BJ (cell line): Measurements from ENCODE around the gene RTN4RL2. TPM values are rescaled to one million over a fixed set of nuclear protein-coding genes. Genes with fewer than 3 reads are reported as not detected.

Source experiments
- CTCF ChIA-PET: fragments of 350-600 bp; formaldehyde crosslinking; extraction: SDS; loops from one replicate; lab custom pipeline; 2021; ENCODE audit warnings: antibody characterized with exemption, inconsistent platforms; lab: Yijun Ruan, JAX
- POLR2A ChIA-PET: fragments of 300-600 bp; sonication (Branson Sonifier 250); formaldehyde crosslinking; extraction: SDS; loops from one replicate; lab custom pipeline; 2021; ENCODE audit warnings: antibody characterized with exemption; lab: Charles Lee
- DNase-seq: peaks from one replicate; pipeline ENCODE4 v3.0.0-alpha.2; 2011; ENCODE audit warnings: low read depth
- H3K27me3 ChIP-seq: 2 replicates; pipeline ENCODE4 v1.6.0; 2011; ENCODE audit warnings: low read length; ENCODE audit not compliant: control insufficient read depth, insufficient read depth
- H3K36me3 ChIP-seq: 2 replicates; pipeline ENCODE4 v1.5.1; 2011; ENCODE audit warnings: low read length; ENCODE audit not compliant: control insufficient read depth, insufficient read depth
- H3K4me3 ChIP-seq: 2 replicates; pipeline ENCODE4 v1.5.1; 2011; ENCODE audit warnings: low read depth, mild to moderate bottlenecking, control low read depth, low read length
- polyA plus RNA-seq: library from polyadenylated mRNA; depleted of rRNA; stranded (reverse); fragments of >200 nt; gene quantifications from 2 replicates; pipeline ENCODE4 v1.2.3, GENCODE V29; 2011
- TF ChIP-seq, protein P1 (sequence below): IDR thresholded peaks from 2 replicates; pipeline ENCODE4 v1.5.1; 2011; ENCODE audit warnings: low read depth, mild to moderate bottlenecking, control low read depth, inconsistent platforms, low read length, moderate library complexity; ENCODE audit not compliant: insufficient read depth

RTN4RL2 gene
- polyA plus RNA-seq, 1 experiment = 0.43 TPM

DNA sequence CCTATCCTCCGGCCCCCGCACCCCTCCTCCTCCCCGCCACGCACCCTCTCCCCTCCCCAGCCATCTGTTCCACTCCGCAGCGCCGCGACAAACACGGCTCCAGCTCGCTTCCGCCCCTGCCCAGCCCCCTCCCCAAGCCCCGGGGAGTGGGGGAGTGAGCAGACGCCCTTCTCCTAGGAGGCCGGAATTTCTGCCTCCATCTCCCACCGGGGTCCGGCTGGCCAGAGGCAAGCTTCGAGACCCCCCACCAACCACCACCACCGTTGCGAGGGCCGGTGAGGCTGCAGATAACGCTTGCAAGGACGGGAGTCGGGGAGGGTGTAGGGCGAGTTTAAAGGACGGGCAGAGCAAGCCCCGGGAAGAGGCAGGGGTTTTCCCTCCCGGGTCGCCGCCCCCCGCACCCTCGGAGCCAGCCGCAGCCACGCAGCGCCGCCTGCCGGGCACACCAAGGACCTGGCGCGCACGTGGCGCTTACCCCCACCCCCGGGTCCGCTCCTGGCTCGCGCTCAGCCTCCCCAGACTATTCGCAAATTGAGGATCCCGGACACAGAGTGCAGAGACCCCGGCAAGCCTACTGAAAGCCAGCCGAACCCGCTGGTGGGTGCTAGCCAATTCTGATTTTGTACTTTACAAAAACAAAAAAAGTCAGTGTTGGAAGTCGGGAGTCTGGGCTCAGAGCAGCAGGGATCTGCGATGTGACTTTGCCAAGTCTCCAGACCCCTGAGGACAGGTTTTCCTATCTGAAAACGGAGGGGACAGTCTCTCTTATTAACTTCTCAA is 22.6 kb downstream of the RTN4RL2 start:
- peaks cover 2% of the 10 kb centered on the region; the same call in 1 of the 2 replicates for H3K36me3 ChIP-seq
- POLR2A ChIA-PET = no interaction called here
- H3K27me3 ChIP-seq = peaks cover 10% of the 10 kb centered on the region
- H3K4me3 ChIP-seq = peak overlapping the region; percentile 26
- CTCF ChIA-PET = interaction anchor here (0.8 to 10.3 kb wide), 14 partner anchors 9 to 213 kb away, joined by 3 to 188 read pairs (median 6); partner anchors contain the start of genes RTN4RL2, SLC43A1 and UBE2L6
- TF ChIP-seq, protein P1, sequence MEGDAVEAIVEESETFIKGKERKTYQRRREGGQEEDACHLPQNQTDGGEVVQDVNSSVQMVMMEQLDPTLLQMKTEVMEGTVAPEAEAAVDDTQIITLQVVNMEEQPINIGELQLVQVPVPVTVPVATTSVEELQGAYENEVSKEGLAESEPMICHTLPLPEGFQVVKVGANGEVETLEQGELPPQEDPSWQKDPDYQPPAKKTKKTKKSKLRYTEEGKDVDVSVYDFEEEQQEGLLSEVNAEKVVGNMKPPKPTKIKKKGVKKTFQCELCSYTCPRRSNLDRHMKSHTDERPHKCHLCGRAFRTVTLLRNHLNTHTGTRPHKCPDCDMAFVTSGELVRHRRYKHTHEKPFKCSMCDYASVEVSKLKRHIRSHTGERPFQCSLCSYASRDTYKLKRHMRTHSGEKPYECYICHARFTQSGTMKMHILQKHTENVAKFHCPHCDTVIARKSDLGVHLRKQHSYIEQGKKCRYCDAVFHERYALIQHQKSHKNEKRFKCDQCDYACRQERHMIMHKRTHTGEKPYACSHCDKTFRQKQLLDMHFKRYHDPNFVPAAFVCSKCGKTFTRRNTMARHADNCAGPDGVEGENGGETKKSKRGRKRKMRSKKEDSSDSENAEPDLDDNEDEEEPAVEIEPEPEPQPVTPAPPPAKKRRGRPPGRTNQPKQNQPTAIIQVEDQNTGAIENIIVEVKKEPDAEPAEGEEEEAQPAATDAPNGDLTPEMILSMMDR = peak; percentile 56
- no peak for DNase-seq

DNA sequence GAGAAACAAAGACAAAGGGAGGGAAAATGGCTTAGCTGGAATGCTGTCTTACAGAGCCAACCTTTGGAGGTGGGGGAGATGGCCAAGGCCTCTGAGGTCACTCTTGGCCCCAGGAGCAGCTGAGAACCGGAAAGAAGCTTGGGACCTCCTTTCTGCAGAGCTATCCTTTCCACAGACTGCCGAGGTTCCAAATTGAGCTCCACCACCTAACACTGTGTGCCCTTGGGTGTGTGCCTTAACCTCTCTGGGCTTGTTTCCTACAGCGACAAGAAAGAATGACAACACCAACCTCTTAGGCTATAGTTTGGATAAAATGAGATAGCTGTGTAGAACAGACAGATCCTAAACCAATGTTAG is 23.2 kb downstream of the RTN4RL2 start:
- Histone ChIP-seq H3K27me3 (peaks cover 7% of the 10 kb centered on the region), H3K36me3 (peaks cover 4% of the 10 kb centered on the region; the same call in 1 of the 2 replicates), H3K4me3 (no peak overlapping the region)
- ChIA-PET CTCF (interaction anchor here (0.8 to 10.3 kb wide), 11 partner anchors 10 to 213 kb away, joined by 3 to 188 read pairs (median 20); partner anchors contain the start of genes RTN4RL2 and SLC43A1), POLR2A (no interaction called here)
- DNase-seq = no peak
- TF ChIP-seq, protein P1 = no peak

DNA sequence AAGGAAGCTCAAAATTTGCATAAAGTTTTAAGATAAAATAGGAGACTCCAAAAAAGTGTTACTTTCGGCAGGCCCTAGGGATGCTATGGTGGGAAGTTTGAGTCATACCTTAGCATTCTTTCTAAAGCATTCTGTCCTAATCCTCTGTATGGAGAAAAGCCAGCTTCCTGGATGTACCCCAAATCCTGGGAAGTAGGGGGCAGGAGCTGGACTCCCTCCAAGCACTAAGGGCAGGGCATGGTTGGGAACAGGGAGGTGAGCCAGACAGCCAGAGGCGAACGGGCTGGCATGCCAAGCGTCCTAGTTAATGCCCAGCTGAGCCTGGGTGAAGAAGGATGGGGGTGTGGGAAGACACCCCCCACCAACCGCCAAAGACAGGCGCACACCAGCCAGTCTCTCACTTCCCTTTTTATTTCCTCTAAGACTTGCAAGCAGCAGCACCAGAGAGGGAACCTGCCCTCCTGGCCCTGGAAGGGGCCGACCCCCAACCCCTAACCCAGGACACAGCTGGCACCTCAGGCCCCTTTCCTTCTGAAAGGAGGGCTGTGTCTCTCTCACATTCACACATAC is 23.9 kb downstream of the RTN4RL2 start:
- peaks cover 7% of the 10 kb centered on the region for H3K27me3 ChIP-seq
- H3K36me3 ChIP-seq = peaks cover 5% of the 10 kb centered on the region; the same call in 1 of the 2 replicates
- POLR2A ChIA-PET = no interaction called here

DNA sequence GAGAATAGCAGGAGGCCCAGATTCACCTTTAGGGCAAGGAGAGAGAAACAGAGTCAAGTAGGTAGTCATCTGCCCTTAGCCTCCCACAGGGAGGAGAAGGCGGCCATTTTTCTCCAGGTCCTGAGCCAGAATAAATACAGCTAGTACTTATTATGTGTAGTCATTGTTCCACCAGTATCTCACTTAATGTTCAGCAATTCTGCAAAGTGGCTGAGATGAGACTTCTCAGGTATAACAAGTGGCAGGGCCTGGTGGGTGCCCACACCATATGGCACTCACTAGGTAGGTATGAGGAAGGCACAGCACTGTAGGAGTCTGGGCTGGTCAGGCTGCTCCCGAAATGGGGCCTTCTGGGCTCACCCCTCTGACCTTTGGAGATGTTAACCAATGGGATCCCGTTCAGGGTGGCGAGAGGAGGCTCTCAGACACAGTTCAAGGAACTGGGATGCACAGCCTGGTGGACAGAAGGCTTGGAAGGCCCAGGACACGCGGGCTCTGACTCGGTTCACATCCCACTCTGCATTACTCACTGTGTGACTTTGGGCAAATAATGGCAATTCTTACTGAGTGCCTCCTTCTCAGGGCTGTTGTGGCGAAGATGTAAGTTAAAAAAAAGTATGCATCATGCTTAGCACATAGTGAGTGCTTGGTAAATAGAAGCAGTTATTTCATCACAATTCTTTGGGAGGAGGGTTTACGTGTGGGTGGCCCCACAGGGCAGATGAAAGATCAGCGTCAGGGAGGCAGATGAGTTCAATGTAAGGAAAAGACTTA is 25.1 kb downstream of the RTN4RL2 start:
- TF ChIP-seq, protein P1 = no peak
- Histone ChIP-seq H3K4me3 (no peak overlapping the region), H3K36me3 (peaks cover 7% of the 10 kb centered on the region; the same call in 1 of the 2 replicates), H3K27me3 (peaks cover 7% of the 10 kb centered on the region)
- POLR2A ChIA-PET = no interaction called here
- DNase-seq = no peak
- CTCF ChIA-PET = interaction anchor here (5.3 to 10.3 kb wide), 3 partner anchors 10 to 140 kb away, joined by 30 to 188 read pairs (median 169); partner anchors contain the start of gene RTN4RL2

More for the DNA sequence above, 23.9 kb downstream of the RTN4RL2 start:
- H3K4me3 ChIP-seq = no peak overlapping the region
- no peak for DNase-seq
- TF ChIP-seq, protein P1 = no peak
- CTCF ChIA-PET = interaction anchor here (0.7 to 10.3 kb wide), 12 partner anchors 11 to 214 kb away, joined by 3 to 188 read pairs (median 14); partner anchors contain the start of genes RTN4RL2, SLC43A1 and UBE2L6
